Adrenal gland (tissue), 12 donors: ENCODE results near the gene MOV10L1. TPM values are rescaled to one million over a fixed set of nuclear protein-coding genes. Genes with fewer than 3 reads are reported as not detected.

Experiments used
- DNase-seq, 7 donors: peaks; one replicate each; pipeline ENCODE4 v3.0.0-alpha.2; 2019 to 2020
- H3K27ac ChIP-seq, 5 donors: fragments of 200-600 bp; sonication (generic) in 4 of 5; 1 replicate in 3 of 5; 2 replicates in 2 of 5; pipeline versions ENCODE4 v1.5.1 to v1.8.0; 2016 to 2020; ENCODE audit warnings: mild to moderate bottlenecking in 1 of 5
- H3K27me3 ChIP-seq: fragments of 200-600 bp; 2 replicates; pipeline ENCODE4 v1.8.0; 2021
- H3K36me3 ChIP-seq, 2 donors: fragments of 200-600 bp; replicated peaks in 1 of 2; 1 replicate in 1 of 2; 2 replicates in 1 of 2; pipeline versions ENCODE4 v1.5.1 to v1.8.0; 2018 to 2022
- H3K4me1 ChIP-seq, 2 donors: fragments of 200-600 bp; replicated peaks in 1 of 2; 1 replicate in 1 of 2; 2 replicates in 1 of 2; pipeline versions ENCODE4 v1.5.1 to v1.8.0; 2018 to 2021
- H3K4me3 ChIP-seq, 4 donors: fragments of 200-600 bp; sonication (generic) in 3 of 4; one replicate each; pipeline ENCODE4 v1.5.1; 2016 to 2018
- H3K9me3 ChIP-seq, 3 donors: fragments of 200-600 bp; sonication (generic) in 1 of 3; replicated peaks in 1 of 3; 1 replicate in 2 of 3; 2 replicates in 1 of 3; pipeline versions ENCODE4 v1.5.1 to v1.8.0; 2016 to 2021
- POLR2A ChIP-seq, 2 donors: fragments of 450-650 bp; IDR thresholded peaks; one replicate each; pipeline ENCODE4 v1.6.1; 2017; ENCODE audit warnings: antibody characterized with exemption in 2 of 2, mild to moderate bottlenecking in 2 of 2, moderate library complexity in 1 of 2
- WGBS, 4 donors: extraction: QIAGEN DNeasy Blood & Tissue Kit in 2 of 4; methylation state at CpG; one replicate each; pipeline versions ENCODE4 v1.1.5 to v1.1.7; 2013 to 2017; 5-methylcytosine and 5-hydroxymethylcytosine counted together
- intact Hi-C, 2 donors: fragments of 100-400 bp; cut with DNase I; formaldehyde crosslinking; loops; one replicate each; pipeline versions ENCODE4 v1.14.1 to v1.15.0; 2022 to 2023
- polyA plus RNA-seq, 3 donors: library from polyadenylated mRNA; stranded (reverse); fragments of 200-250 nt in 2 of 3; fragments of 350-450 nt in 1 of 3; fragmentation: Illumina TruSeq in 1 of 3; extraction: RNeasy Lipid Tissue Mini Kit (QIAGEN cat#74804) in 1 of 3; gene quantifications; one replicate each; pipeline ENCODE4 v1.2.3, GENCODE V29; 2013 to 2014
- total RNA-seq, 9 donors: library from RNA; depleted of rRNA in 4 of 9; stranded (reverse); fragments of >200 nt in 4 of 9; fragments of 120-200 nt in 1 of 9; fragmentation: NEBNext Ultra II Directional in 1 of 9; extraction: Animal tissue kit (Norgen Biotek cat#: 25700) in 1 of 9; gene quantifications; one replicate each; pipeline versions ENCODE4 v1.1.0 to v1.2.4, GENCODE V29; 2013 to 2023
- TF ChIP-seq, protein P1 (sequence below), 6 experiments: fragments of 450-650 bp in 4 of 6; fragments of 200-600 bp in 2 of 6; sonication (generic) in 1 of 6; IDR thresholded peaks; 1 replicate in 5 of 6; 2 replicates in 1 of 6; pipeline versions ENCODE4 v1.5.1 to v1.8.0; 2016 to 2021; ENCODE audit warnings: antibody characterized with exemption in 6 of 6, mild to moderate bottlenecking in 2 of 6, moderate library complexity in 1 of 6
- donor health status: healthy with polysubstance abuse.
- donor health status: Bipolar disorder and iron deficiency.
- donor health status: DM: yes; HTN: yes; CAD: no.
- donor health status: DM: no; HTN: no; CAD: no.
- donor health status: DM: no; HTN: no; CAD: no.
- donor health status: DM: yes; HTN: yes; CAD: no.

The MOV10L1 gene
- total and polyA plus RNA-seq, 12 donors: 0.14 to 0.74 (median 0.40) TPM; not detected in 5

DNA sequence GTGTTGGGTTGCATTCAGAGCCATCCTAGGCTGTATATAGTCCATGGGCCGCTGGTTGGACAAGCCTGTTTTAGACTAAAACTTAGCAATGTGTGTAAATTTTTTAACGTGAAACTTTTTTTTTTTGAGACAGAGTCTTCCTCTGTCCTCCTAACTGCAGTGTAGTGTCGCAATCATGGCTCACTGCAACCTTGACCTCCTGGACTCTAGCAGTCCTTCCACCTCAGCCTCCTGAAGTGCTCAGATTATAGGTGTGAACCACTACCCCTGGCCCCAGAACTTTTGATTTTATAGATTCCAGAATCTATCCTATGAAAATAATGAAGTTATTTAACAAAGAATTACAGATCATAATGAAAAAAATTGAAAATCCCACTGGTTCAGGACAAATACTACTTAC lies 50.8 kb downstream of the MOV10L1 start:
- TF ChIP-seq, protein P1, sequence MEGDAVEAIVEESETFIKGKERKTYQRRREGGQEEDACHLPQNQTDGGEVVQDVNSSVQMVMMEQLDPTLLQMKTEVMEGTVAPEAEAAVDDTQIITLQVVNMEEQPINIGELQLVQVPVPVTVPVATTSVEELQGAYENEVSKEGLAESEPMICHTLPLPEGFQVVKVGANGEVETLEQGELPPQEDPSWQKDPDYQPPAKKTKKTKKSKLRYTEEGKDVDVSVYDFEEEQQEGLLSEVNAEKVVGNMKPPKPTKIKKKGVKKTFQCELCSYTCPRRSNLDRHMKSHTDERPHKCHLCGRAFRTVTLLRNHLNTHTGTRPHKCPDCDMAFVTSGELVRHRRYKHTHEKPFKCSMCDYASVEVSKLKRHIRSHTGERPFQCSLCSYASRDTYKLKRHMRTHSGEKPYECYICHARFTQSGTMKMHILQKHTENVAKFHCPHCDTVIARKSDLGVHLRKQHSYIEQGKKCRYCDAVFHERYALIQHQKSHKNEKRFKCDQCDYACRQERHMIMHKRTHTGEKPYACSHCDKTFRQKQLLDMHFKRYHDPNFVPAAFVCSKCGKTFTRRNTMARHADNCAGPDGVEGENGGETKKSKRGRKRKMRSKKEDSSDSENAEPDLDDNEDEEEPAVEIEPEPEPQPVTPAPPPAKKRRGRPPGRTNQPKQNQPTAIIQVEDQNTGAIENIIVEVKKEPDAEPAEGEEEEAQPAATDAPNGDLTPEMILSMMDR (IDR thresholded peaks at IDR 0.05): no peak
- no peak for TF ChIP-seq POLR2A (IDR thresholded peaks at IDR 0.05)
- H3K9me3 ChIP-seq: no peaks in the 10 kb centered on the region
- no peaks in the 10 kb centered on the region for H3K27me3 ChIP-seq
- peak in 2 of 7 donors; percentile 30 to 36 for DNase-seq
- WGBS, 4 donors: 42 to 55% (median 50%) methylated on average over 3 of the region's 3 CpGs
- H3K4me3 ChIP-seq: no peak overlapping the region
- H3K36me3 ChIP-seq: no peaks in the 10 kb centered on the region
- no peaks in the 10 kb centered on the region for H3K4me1 ChIP-seq
- intact Hi-C loops: no loop called here
- no peak overlapping the region for H3K27ac ChIP-seq

DNA sequence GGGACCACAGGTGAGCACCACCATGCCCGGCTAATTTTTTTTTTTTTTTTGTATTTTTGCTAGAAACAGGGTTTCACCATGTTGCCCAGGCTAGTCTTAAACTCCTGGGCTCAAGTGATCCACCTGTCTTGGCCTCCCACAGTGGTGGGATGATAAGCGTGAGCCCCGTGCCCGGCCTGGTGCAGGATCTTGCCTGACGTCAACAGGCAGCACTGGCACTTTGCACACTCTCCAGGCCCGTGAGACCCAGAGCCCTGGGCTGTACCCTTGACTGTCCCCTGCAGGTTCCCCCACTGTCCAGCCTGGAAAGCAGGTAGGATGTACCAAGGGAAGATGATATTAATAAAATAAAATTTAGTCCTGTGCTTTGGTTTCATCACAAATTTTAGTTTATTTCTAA lies 51.7 kb downstream of the MOV10L1 start:
- TF ChIP-seq, protein P1 (IDR thresholded peaks at IDR 0.05): no peak
- Histone ChIP-seq H3K4me1 (no peaks in the 10 kb centered on the region), H3K36me3 (no peaks in the 10 kb centered on the region), H3K27ac (no peak overlapping the region), H3K4me3 (no peak overlapping the region), H3K27me3 (no peaks in the 10 kb centered on the region), H3K9me3 (no peaks in the 10 kb centered on the region)
- DNase-seq: no peak
- 80 to 92% (median 85%) methylated on average over 3 to 6 of the region's 6 CpGs for WGBS, 4 donors
- intact Hi-C loops: no loop called here

DNA sequence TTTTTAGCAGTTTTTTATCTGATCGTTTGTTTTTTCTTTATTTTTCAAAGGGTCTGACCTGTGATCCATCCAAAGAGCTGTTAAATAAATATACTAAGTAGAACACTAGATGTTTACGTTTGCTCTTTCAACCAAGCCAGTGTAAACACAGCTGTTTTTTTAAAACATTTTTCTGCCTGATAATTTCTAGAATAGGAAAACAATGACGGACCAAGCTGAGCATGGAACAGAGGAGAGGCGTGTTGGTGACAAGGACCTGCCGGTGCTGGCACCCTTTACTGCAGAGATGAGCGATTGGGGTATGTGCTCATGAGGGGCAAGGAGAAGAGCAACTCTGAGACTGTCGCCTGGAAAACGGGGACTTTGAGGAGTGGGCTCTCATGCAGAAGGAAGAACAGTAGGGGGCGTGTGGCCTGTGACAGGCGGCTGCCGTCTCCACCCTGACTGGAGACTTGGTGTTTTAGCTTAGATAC lies 52.1 kb downstream of the MOV10L1 start:
- Histone ChIP-seq H3K27me3 (no peaks in the 10 kb centered on the region), H3K4me1 (no peaks in the 10 kb centered on the region), H3K27ac (no peak overlapping the region), H3K36me3 (no peaks in the 10 kb centered on the region), H3K4me3 (no peak overlapping the region), H3K9me3 (no peaks in the 10 kb centered on the region)
- DNase-seq: no peak
- no peak for TF ChIP-seq POLR2A (IDR thresholded peaks at IDR 0.05)
- TF ChIP-seq, protein P1 (IDR thresholded peaks at IDR 0.05): no peak
- intact Hi-C loops: no loop called here
- WGBS, 4 donors: 38 to 51% (median 48%) methylated on average over 11 of the region's 11 CpGs

DNA sequence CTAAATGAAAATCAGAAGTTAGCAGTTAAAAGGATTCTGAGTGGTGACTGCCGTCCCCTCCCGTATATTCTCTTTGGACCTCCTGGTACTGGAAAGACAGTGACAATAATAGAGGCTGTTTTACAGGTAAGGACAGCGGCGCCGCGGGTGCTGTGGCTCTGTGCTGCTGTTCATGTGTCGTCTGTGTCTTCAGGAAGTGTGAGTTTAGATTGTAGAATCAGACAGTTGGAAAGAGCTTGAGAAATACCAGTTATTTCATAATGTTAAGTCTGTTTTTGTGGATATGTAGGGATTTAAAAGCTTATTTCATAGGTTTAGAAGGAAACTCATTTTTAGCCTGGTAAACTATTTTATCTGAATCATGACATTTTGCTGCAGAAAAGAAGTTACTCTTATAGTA lies 53.3 kb downstream of the MOV10L1 start:
- no peaks in the 10 kb centered on the region for H3K36me3 ChIP-seq
- TF ChIP-seq, protein P1 (IDR thresholded peaks at IDR 0.05): no peak
- TF ChIP-seq POLR2A (IDR thresholded peaks at IDR 0.05): no peak
- no peaks in the 10 kb centered on the region for H3K27me3 ChIP-seq
- 71 to 85% (median 78%) methylated on average over 7 of the region's 7 CpGs for WGBS, 4 donors
- intact Hi-C loops: no loop called here
- H3K4me3 ChIP-seq: no peak overlapping the region
- H3K4me1 ChIP-seq: no peaks in the 10 kb centered on the region
- H3K9me3 ChIP-seq: no peaks in the 10 kb centered on the region
- no peak overlapping the region for H3K27ac ChIP-seq
- DNase-seq: no peak
